HepG2 (cell line): ENCODE results near the gene LHPP. TPM values are rescaled to one million over a fixed set of nuclear protein-coding genes. Genes with fewer than 3 reads are reported as not detected.

Experiments used
- ARID2 ChIP-seq: sonication (generic); formaldehyde crosslinking; IDR thresholded peaks from 2 replicates; pipeline ENCODE4 v1.8.1; 2022; ENCODE audit warnings: mild to moderate bottlenecking, missing genetic modification reagents, borderline replicate concordance
- CBX5 ChIP-seq: sonication (generic); formaldehyde crosslinking; IDR thresholded peaks from 2 replicates; pipeline ENCODE4 v1.4.0; 2020; ENCODE audit warnings: missing genetic modification reagents, borderline replicate concordance
- CHD2 ChIP-seq: IDR thresholded peaks from 2 replicates; pipeline ENCODE4 v1.6.1; 2011; ENCODE audit warnings: low read depth, low read length, improper control_type of control experiment
- CREB1 ChIP-seq, 2 experiments: fragments of 450-650 bp in 1 of 2; IDR thresholded peaks; 2 replicates each; pipeline ENCODE4 v1.6.1; 2016 to 2017; ENCODE audit warnings: control low read depth in 1 of 2, mild to moderate bottlenecking in 1 of 2, missing compliant biosample characterization in 1 of 2, missing genetic modification characterization in 1 of 2
- DNMT3B ChIP-seq: conservative IDR thresholded peaks from 2 replicates; pipeline ENCODE4 v1.6.1; 2016; ENCODE audit warnings: missing biosample characterization, control low read depth
- DZIP1 ChIP-seq: sonication (generic); formaldehyde crosslinking; IDR thresholded peaks from 2 replicates; pipeline ENCODE4 v1.5.0; 2020; ENCODE audit warnings: mild to moderate bottlenecking, missing genetic modification reagents
- ELK4 ChIP-seq: sonication (generic); formaldehyde crosslinking; IDR thresholded peaks from 2 replicates; pipeline ENCODE4 v1.9.0; 2021; ENCODE audit warnings: missing genetic modification reagents, borderline replicate concordance
- GLI4 ChIP-seq: sonication (generic); formaldehyde crosslinking; IDR thresholded peaks from 2 replicates; pipeline ENCODE4 v1.5.1; 2020; ENCODE audit warnings: missing genetic modification reagents, mild to moderate bottlenecking, moderate library complexity, borderline replicate concordance
- ISL2 ChIP-seq: sonication (generic); formaldehyde crosslinking; IDR thresholded peaks from 2 replicates; pipeline ENCODE4 v1.5.0; 2020; ENCODE audit warnings: missing genetic modification reagents
- KMT2B ChIP-seq: IDR thresholded peaks from 2 replicates; pipeline ENCODE4 v1.6.1; 2016; ENCODE audit warnings: missing genetic modification reagents, missing compliant biosample characterization
- NBN ChIP-seq: fragments of 450-650 bp; conservative IDR thresholded peaks from 2 replicates; pipeline ENCODE4 v1.6.1; 2017
- NFE2L2 ChIP-seq: fragments of 150-350 bp; IDR thresholded peaks from 2 replicates; pipeline ENCODE4 v1.6.1; 2014; ENCODE audit warnings: low read length
- PHF5A ChIP-seq: IDR thresholded peaks from one replicate; pipeline ENCODE4 v1.6.1; 2018; ENCODE audit warnings: low read depth, missing genetic modification reagents; ENCODE audit not compliant: unreplicated experiment
- RBM39 ChIP-seq: fragments of 200-400 bp; formaldehyde crosslinking; IDR thresholded peaks from one replicate; pipeline ENCODE4 v1.6.1; 2018; ENCODE audit warnings: antibody characterized with exemption, mild to moderate bottlenecking, low read depth, low read length; ENCODE audit not compliant: poor library complexity, severe bottlenecking
- REPIN1 ChIP-seq: sonication (generic); formaldehyde crosslinking; IDR thresholded peaks from 2 replicates; pipeline ENCODE4 v1.8.0; 2022; ENCODE audit warnings: missing genetic modification reagents, low read depth, mild to moderate bottlenecking, borderline replicate concordance
- TCF7 ChIP-seq: sonication (generic); IDR thresholded peaks from 2 replicates; pipeline ENCODE4 v1.6.1; 2016; ENCODE audit warnings: antibody characterized with exemption, low read depth
- TRIM22 ChIP-seq: fragments of 450-650 bp; IDR thresholded peaks from 2 replicates; pipeline ENCODE4 v1.6.1; 2017
- YEATS2 ChIP-seq: sonication (generic); formaldehyde crosslinking; IDR thresholded peaks from 2 replicates; pipeline ENCODE4 v1.4.0; 2020; ENCODE audit warnings: missing genetic modification reagents, borderline replicate concordance
- ZNF296 ChIP-seq: sonication (generic); formaldehyde crosslinking; conservative IDR thresholded peaks from 2 replicates; pipeline ENCODE4 v1.5.0; 2020; ENCODE audit warnings: mild to moderate bottlenecking, missing genetic modification reagents
- ZNF333 ChIP-seq: sonication (generic); formaldehyde crosslinking; IDR thresholded peaks from 2 replicates; pipeline ENCODE4 v1.4.0; 2020; ENCODE audit warnings: mild to moderate bottlenecking, missing genetic modification reagents, borderline replicate concordance
- ZNF350 ChIP-seq: sonication (generic); formaldehyde crosslinking; IDR thresholded peaks from 2 replicates; pipeline ENCODE4 v1.4.0; 2020; ENCODE audit warnings: mild to moderate bottlenecking, low read depth, missing genetic modification reagents, borderline replicate concordance
- ZNF441 ChIP-seq: sonication (generic); formaldehyde crosslinking; IDR thresholded peaks from 2 replicates; pipeline ENCODE4 v1.7.0; 2021; ENCODE audit warnings: missing genetic modification reagents, borderline replicate concordance
- ZNF629 ChIP-seq: sonication (generic); formaldehyde crosslinking; conservative IDR thresholded peaks from 2 replicates; pipeline ENCODE4 v1.5.0; 2020; ENCODE audit warnings: missing genetic modification reagents
- ZNF781 ChIP-seq: sonication (generic); formaldehyde crosslinking; IDR thresholded peaks from 2 replicates; pipeline ENCODE4 v1.5.1; 2020; ENCODE audit warnings: borderline replicate concordance, mild to moderate bottlenecking, missing genetic modification reagents; ENCODE audit errors: not compliant biosample characterization
- ZNF788 ChIP-seq: sonication (generic); formaldehyde crosslinking; IDR thresholded peaks from 2 replicates; pipeline ENCODE4 v1.5.0; 2020; ENCODE audit warnings: mild to moderate bottlenecking, missing genetic modification reagents, borderline replicate concordance
- polyA plus RNA-seq, 8 experiments: library from polyadenylated mRNA; depleted of rRNA in 3 of 8; stranded (reverse) in 7 of 8; unstranded in 1 of 8; fragments of >200 nt; fragmentation: Illumina TruSeq in 4 of 8; extraction: Trizol in 4 of 8; gene quantifications; 2 replicates each; pipeline versions ENCODE4 v1.2.1 to v1.2.3, GENCODE V29; 2011 to 2016; ENCODE audit warnings: low read depth in 4 of 8, missing spikeins in 1 of 8, mixed read lengths in 1 of 8; ENCODE audit not compliant: insufficient read depth in 1 of 8
- total RNA-seq, 5 experiments: library from RNA; depleted of rRNA; stranded (reverse); fragments of >200 nt; fragmentation: Illumina TruSeq; extraction: Trizol; gene quantifications; 2 replicates each; pipeline ENCODE4 v1.2.3, GENCODE V29; 2016; ENCODE audit warnings: low read depth in 1 of 5

The LHPP gene
- total and polyA plus RNA-seq, 2 of the 13 experiments (the other 11 are each of a cell fraction or from before 2014, with no cell fraction given): 5.2 to 13.1 TPM

GRCh38 chr10:124470544-124471434, 9.2 kb downstream of the LHPP start (continued):
- TF ChIP-seq TRIM22: no peak
- peak; percentile 97 for TF ChIP-seq ZNF788 (CRISPR knock-in tag)
- TF ChIP-seq DZIP1 (CRISPR knock-in tag): no peak
- TF ChIP-seq NBN: no peak
- TF ChIP-seq ZNF296 (CRISPR knock-in tag): no peak
- TF ChIP-seq ZNF629 (CRISPR knock-in tag): peak; percentile 77
- peak; percentile 92 for TF ChIP-seq ISL2 (CRISPR knock-in tag)
- no peak for TF ChIP-seq ARID2
- no peak for TF ChIP-seq GLI4 (CRISPR knock-in tag)
- TF ChIP-seq KMT2B (CRISPR knock-in tag): no peak
- peak; percentile 89; the same call in 1 of the 2 replicates for TF ChIP-seq CBX5
- no peak for TF ChIP-seq CHD2
- peak; percentile 93 for TF ChIP-seq ZNF350 (CRISPR knock-in tag)
- TF ChIP-seq TCF7: peak; percentile 53
- TF ChIP-seq DNMT3B (CRISPR knock-in tag): no peak
- TF ChIP-seq REPIN1 (CRISPR knock-in tag): peak; percentile 100
- TF ChIP-seq NFE2L2: 0 out of 2 replicates have a peak, but pooled peaks have one; percentile 14
- TF ChIP-seq ZNF333 (CRISPR knock-in tag): peak; percentile 68; the same call in 1 of the 2 replicates
- no peak for TF ChIP-seq ZNF441
- no peak for TF ChIP-seq PHF5A
- no peak for TF ChIP-seq ELK4 (CRISPR knock-in tag)
- no peak for TF ChIP-seq RBM39
- peak; percentile 81 for TF ChIP-seq CREB1 (IDR thresholded peaks at IDR 0.05)
- peak; percentile 84 for TF ChIP-seq CREB1 (CRISPR knock-in tag; IDR thresholded peaks at IDR 0.05)
- peak; percentile 53; the same call in 1 of the 2 replicates for TF ChIP-seq YEATS2
- TF ChIP-seq ZNF781 (CRISPR knock-in tag): no peak
